ENCODE measurements around the gene LDHD. TPM values are rescaled to one million over a fixed set of nuclear protein-coding genes. Genes with fewer than 3 reads are reported as not detected.

LDHD gene
- total and polyA plus RNA-seq, 2 of the 13 experiments (the other 11 are each of a cell fraction or from before 2014, with no cell fraction given): 9.1 to 9.8 TPM

DNA sequence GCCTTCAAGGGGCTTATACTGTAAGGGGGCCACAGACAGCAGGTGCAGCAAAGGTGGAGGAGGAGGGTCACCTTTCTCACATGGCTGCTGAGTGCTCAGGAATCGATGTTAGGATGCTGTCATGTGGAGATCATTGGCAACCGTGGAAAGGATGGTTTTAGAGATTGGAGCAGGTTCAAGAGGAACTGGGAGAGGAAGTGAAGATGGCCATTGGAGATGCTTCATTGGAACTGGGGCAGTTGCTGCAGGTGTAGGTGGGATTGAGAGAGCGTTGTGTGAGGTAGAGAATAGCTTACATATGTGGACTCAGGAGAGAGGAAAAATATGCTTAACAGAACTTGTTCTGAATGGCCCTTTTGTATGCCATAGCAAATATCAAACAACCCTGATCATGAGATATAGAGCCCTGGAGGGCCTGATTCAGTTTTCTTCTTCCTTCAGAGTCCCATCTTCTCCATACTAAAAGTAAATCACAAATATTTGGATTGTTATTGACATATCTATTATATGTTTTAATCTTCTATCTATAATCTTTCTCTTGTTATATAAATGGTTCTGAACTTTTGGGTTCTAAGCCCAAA is 40.8 kb downstream of the LDHD start:
- H3K27me3 ChIP-seq (ENCODE audit: control insufficient read depth in 1 of 2, insufficient read depth in 2 of 2, low read length in 2 of 2): no peaks in the 10 kb centered on the region
- no peak overlapping the region for H3K9ac ChIP-seq (ENCODE audit: insufficient read depth, low read depth, low read length)
- H3K27ac ChIP-seq (ENCODE audit: extremely low read length, insufficient read depth, low read length): no peak overlapping the region
- 96% methylated on average over 3 of the region's 3 CpGs for WGBS (ENCODE audit: low lambda C conversion rate)
- no peak overlapping the region for H3K4me3 ChIP-seq (replicated peaks in 1 of 3; ENCODE audit: insufficient read depth in 1 of 3, low read depth in 2 of 3, low read length in 3 of 3)
- no peak overlapping the region for H2AFZ ChIP-seq (ENCODE audit: low read length)
- DNase-seq (ENCODE audit: low spot score): no peak
- in situ Hi-C loops (cut with HindIII; ENCODE audit: extremely low pct_ligation_motif_present, low pct_unique_long_range_greater_than_20kb): no loop called here
- ChIA-PET CTCF (ENCODE audit: low intra/inter-chr PET ratio, low total read pairs) (no interaction called here), POLR2A (no interaction called here)
- peaks cover 92% of the 10 kb centered on the region for H3K79me2 ChIP-seq (ENCODE audit: insufficient read depth, low read length)
- H4K20me1 ChIP-seq (ENCODE audit: insufficient read depth, low read length): peaks cover 44% of the 10 kb centered on the region
- H3K9me3 ChIP-seq (ENCODE audit: low read length): no peaks in the 10 kb centered on the region
- no TSS peak for BruUV-seq (replicated peaks)
- H3K36me3 ChIP-seq (replicated peaks in 1 of 2; ENCODE audit: control insufficient read depth in 1 of 2, insufficient read depth in 2 of 2, low read length in 2 of 2): peaks cover 7 to 9% of the 10 kb centered on the region in 2 experiments; a peak in 2 of 5 replicates
- intact Hi-C loops (cut with micrococcal nuclease; ENCODE audit: unreplicated experiment): no loop called here
- ATAC-seq: no peak
- no peak for FAIRE-seq
- no peak overlapping the region for H3K4me2 ChIP-seq (ENCODE audit: low read depth, low read length)
- peaks cover 30% of the 10 kb centered on the region for H3K4me1 ChIP-seq (ENCODE audit: insufficient read depth, low read length)
- no peak for TF ChIP-seq TAF15 (IDR thresholded peaks at IDR 0.05; ENCODE audit: low read depth, low read length, poor library complexity, severe bottlenecking)
- TF ChIP-seq, protein P1, sequence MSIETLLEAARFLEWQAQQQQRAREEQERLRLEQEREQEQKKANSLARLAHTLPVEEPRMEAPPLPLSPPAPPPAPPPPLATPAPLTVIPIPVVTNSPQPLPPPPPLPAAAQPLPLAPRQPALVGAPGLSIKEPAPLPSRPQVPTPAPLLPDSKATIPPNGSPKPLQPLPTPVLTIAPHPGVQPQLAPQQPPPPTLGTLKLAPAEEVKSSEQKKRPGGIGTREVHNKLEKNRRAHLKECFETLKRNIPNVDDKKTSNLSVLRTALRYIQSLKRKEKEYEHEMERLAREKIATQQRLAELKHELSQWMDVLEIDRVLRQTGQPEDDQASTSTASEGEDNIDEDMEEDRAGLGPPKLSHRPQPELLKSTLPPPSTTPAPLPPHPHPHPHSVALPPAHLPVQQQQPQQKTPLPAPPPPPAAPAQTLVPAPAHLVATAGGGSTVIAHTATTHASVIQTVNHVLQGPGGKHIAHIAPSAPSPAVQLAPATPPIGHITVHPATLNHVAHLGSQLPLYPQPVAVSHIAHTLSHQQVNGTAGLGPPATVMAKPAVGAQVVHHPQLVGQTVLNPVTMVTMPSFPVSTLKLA (IDR thresholded peaks at IDR 0.05): no peak
- TF ChIP-seq, protein P2, sequence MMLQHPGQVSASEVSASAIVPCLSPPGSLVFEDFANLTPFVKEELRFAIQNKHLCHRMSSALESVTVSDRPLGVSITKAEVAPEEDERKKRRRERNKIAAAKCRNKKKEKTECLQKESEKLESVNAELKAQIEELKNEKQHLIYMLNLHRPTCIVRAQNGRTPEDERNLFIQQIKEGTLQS (CRISPR knock-in tag; IDR thresholded peaks at IDR 0.05): no peak
- TF ChIP-seq, protein P3, sequence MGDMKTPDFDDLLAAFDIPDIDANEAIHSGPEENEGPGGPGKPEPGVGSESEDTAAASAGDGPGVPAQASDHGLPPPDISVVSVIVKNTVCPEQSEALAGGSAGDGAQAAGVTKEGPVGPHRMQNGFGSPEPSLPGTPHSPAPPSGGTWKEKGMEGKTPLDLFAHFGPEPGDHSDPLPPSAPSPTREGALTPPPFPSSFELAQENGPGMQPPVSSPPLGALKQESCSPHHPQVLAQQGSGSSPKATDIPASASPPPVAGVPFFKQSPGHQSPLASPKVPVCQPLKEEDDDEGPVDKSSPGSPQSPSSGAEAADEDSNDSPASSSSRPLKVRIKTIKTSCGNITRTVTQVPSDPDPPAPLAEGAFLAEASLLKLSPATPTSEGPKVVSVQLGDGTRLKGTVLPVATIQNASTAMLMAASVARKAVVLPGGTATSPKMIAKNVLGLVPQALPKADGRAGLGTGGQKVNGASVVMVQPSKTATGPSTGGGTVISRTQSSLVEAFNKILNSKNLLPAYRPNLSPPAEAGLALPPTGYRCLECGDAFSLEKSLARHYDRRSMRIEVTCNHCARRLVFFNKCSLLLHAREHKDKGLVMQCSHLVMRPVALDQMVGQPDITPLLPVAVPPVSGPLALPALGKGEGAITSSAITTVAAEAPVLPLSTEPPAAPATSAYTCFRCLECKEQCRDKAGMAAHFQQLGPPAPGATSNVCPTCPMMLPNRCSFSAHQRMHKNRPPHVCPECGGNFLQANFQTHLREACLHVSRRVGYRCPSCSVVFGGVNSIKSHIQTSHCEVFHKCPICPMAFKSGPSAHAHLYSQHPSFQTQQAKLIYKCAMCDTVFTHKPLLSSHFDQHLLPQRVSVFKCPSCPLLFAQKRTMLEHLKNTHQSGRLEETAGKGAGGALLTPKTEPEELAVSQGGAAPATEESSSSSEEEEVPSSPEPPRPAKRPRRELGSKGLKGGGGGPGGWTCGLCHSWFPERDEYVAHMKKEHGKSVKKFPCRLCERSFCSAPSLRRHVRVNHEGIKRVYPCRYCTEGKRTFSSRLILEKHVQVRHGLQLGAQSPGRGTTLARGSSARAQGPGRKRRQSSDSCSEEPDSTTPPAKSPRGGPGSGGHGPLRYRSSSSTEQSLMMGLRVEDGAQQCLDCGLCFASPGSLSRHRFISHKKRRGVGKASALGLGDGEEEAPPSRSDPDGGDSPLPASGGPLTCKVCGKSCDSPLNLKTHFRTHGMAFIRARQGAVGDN (CRISPR knock-in tag; IDR thresholded peaks at IDR 0.05): no peak
- TF ChIP-seq CENPT (CRISPR knock-in tag; IDR thresholded peaks at IDR 0.05; ENCODE audit: low read depth): no peak
- no peak for TF ChIP-seq LCORL (IDR thresholded peaks at IDR 0.05)
- no peak for TF ChIP-seq LCORL (CRISPR knock-in tag; IDR thresholded peaks at IDR 0.05)
- no peak for TF ChIP-seq LBX2 (CRISPR knock-in tag; IDR thresholded peaks at IDR 0.05; ENCODE audit: borderline replicate concordance)
- no peak for TF ChIP-seq RFX5 (IDR thresholded peaks at IDR 0.05; ENCODE audit: low read depth, low read length)
- TF ChIP-seq SSRP1 (CRISPR knock-in tag; IDR thresholded peaks at IDR 0.05): no peak
- no peak for TF ChIP-seq ZNF770 (CRISPR knock-in tag; IDR thresholded peaks at IDR 0.05)
- no peak for TF ChIP-seq ZNF737 (CRISPR knock-in tag; IDR thresholded peaks at IDR 0.05; ENCODE audit: borderline replicate concordance)
- TF ChIP-seq ZNF678 (CRISPR knock-in tag; IDR thresholded peaks at IDR 0.05): no peak
- TF ChIP-seq ZNF564 (CRISPR knock-in tag; IDR thresholded peaks at IDR 0.05): no peak
- no peak for TF ChIP-seq FOXK2 (IDR thresholded peaks at IDR 0.05)
- TF ChIP-seq KMT2B (CRISPR knock-in tag; IDR thresholded peaks at IDR 0.05): no peak
- TF ChIP-seq ZNF792 (CRISPR knock-in tag; IDR thresholded peaks at IDR 0.05): no peak
- TF ChIP-seq ZNF33B (CRISPR knock-in tag; IDR thresholded peaks at IDR 0.05): no peak
- no peak for TF ChIP-seq SRF (IDR thresholded peaks at IDR 0.05; ENCODE audit: low read depth, low read length)
